Astrocyte (in vitro differentiated cells and primary cell): ENCODE results near the gene RAPGEF4.

Experiments used
- CTCF ChIP-seq: IDR thresholded peaks from 2 replicates; pipeline ENCODE4 v1.5.1; 2011; ENCODE audit warnings: low read depth, mild to moderate bottlenecking, inconsistent platforms, low read length, moderate library complexity; ENCODE audit not compliant: insufficient read depth
- EZH2 ChIP-seq: IDR thresholded peaks from 2 replicates; pipeline ENCODE4 v1.6.1; 2012; ENCODE audit warnings: mild to moderate bottlenecking, low read length, inconsistent platforms; ENCODE audit not compliant: insufficient read depth

GRCh38 chr2:172817411-172817810, 81.8 kb downstream of the RAPGEF4 start:
- TF ChIP-seq CTCF (no peak), EZH2 (no peak)
